ENCODE measurements around the gene ST8SIA1. TPM values are rescaled to one million over a fixed set of nuclear protein-coding genes. Genes with fewer than 3 reads are reported as not detected.

ST8SIA1 gene
- total and polyA plus RNA-seq, 2 of the 8 experiments (the other 6 are each of a cell fraction or from before 2014, with no cell fraction given), result 1.9 to 4.4 TPM

DNA sequence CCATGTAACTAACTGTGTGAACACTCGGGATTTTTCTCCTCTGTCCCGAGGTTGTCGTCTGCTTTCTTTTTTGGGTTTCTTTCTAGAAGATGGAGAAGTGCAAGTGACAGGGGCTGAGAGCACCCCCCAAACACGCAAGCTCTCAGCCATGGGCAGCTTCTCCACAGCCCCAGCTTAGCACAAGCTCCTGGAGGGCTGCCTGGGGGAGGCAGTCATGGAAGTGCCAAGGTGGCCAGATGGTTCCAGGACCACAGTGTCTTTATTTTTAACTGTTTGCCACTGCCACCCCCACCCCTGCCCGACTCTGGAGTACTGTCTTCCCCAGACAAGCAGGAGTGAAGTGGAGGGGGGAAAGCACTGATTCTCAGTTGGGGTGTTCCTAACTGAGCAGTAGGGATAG is 58.2 kb downstream of the ST8SIA1 start (continued):
- no peak for TF ChIP-seq RNF2 (IDR thresholded peaks at IDR 0.05; ENCODE audit: borderline replicate concordance, low read depth, low read length, missing control alignments, poor library complexity, severe bottlenecking)
- TF ChIP-seq, protein P1, sequence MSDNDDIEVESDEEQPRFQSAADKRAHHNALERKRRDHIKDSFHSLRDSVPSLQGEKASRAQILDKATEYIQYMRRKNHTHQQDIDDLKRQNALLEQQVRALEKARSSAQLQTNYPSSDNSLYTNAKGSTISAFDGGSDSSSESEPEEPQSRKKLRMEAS (IDR thresholded peaks at IDR 0.05), result no peak
- no peak for TF ChIP-seq CTBP2 (IDR thresholded peaks at IDR 0.05; ENCODE audit: borderline replicate concordance, insufficient read depth, insufficient read length, low read length)
- no peak for TF ChIP-seq GABPA (IDR thresholded peaks at IDR 0.05; ENCODE audit: borderline replicate concordance, insufficient read depth, low read length)
- TF ChIP-seq TBP (IDR thresholded peaks at IDR 0.05; ENCODE audit: low read depth, low read length), result no peak
- TF ChIP-seq CBX8 (IDR thresholded peaks at IDR 0.05; ENCODE audit: borderline replicate concordance, low read depth, low read length), result no peak
- TF ChIP-seq GTF2F1 (IDR thresholded peaks at IDR 0.05; ENCODE audit: borderline replicate concordance, low read depth, low read length), result no peak
- no peak for TF ChIP-seq SAP30 (IDR thresholded peaks at IDR 0.05; ENCODE audit: insufficient read depth, insufficient replicate concordance, low read length)
- no peak for TF ChIP-seq NRF1 (IDR thresholded peaks at IDR 0.05; ENCODE audit: low read depth, low read length)
